GM12878 (cell line): Measurements from ENCODE around the gene TIMM22. TPM values are rescaled to one million over a fixed set of nuclear protein-coding genes. Genes with fewer than 3 reads are reported as not detected.

Source experiments
- BCL11A ChIP-seq: IDR thresholded peaks from 2 replicates; pipeline ENCODE4 v1.6.1; 2011; ENCODE audit warnings: low read depth, low read length
- CBX5 ChIP-seq: sonication (generic); IDR thresholded peaks from 2 replicates; pipeline ENCODE4 v1.6.1; 2016; ENCODE audit warnings: low read depth, moderate library complexity, mild to moderate bottlenecking, inconsistent platforms
- CEBPB ChIP-seq, 2 experiments: fragments of 150-350 bp in 1 of 2; IDR thresholded peaks; 2 replicates each; pipeline ENCODE4 v1.6.1; 2012 to 2014; ENCODE audit warnings: low read depth in 2 of 2, low read length in 2 of 2, borderline replicate concordance in 1 of 2, inconsistent platforms in 1 of 2
- CHD4 ChIP-seq: fragments of 200-600 bp; sonication (generic); IDR thresholded peaks from 2 replicates; pipeline ENCODE4 v1.6.1; 2016; ENCODE audit warnings: mild to moderate bottlenecking
- LARP7 ChIP-seq: fragments of 450-650 bp; IDR thresholded peaks from 2 replicates; pipeline ENCODE4 v1.6.1; 2017; ENCODE audit warnings: mild to moderate bottlenecking
- PKNOX1 ChIP-seq: fragments of 450-650 bp; IDR thresholded peaks from 2 replicates; pipeline ENCODE4 v1.6.1; 2016; ENCODE audit warnings: mild to moderate bottlenecking
- RBBP5 ChIP-seq: fragments of 200-600 bp; sonication (generic); conservative IDR thresholded peaks from 2 replicates; pipeline ENCODE4 v1.6.1; 2016
- RELA ChIP-seq: fragments of 450-650 bp; IDR thresholded peaks from 2 replicates; pipeline ENCODE4 v1.8.0; 2014; ENCODE audit warnings: borderline replicate concordance; ENCODE audit not compliant: partially characterized antibody
- RUNX3 ChIP-seq: IDR thresholded peaks from 2 replicates; pipeline ENCODE4 v1.6.1; 2012; ENCODE audit warnings: low read length, inconsistent platforms
- SMAD5 ChIP-seq: IDR thresholded peaks from 2 replicates; pipeline ENCODE4 v1.6.1; 2016; ENCODE audit warnings: antibody characterized with exemption, low read depth
- SMC3 ChIP-seq: IDR thresholded peaks from 2 replicates; pipeline ENCODE4 v1.6.1; 2011; ENCODE audit warnings: low read length, improper control_type of control experiment, borderline replicate concordance
- SUPT20H ChIP-seq: IDR thresholded peaks from 2 replicates; pipeline ENCODE4 v1.6.1; 2011; ENCODE audit warnings: low read depth, mild to moderate bottlenecking, low read length, moderate library complexity, borderline replicate concordance; ENCODE audit not compliant: control insufficient read depth
- ZNF217 ChIP-seq: fragments of 450-650 bp; IDR thresholded peaks from 2 replicates; pipeline ENCODE4 v1.6.1; 2017; ENCODE audit warnings: antibody characterized with exemption, mild to moderate bottlenecking
- polyA plus RNA-seq, 11 experiments: library from polyadenylated mRNA; depleted of rRNA in 4 of 11; unstranded in 6 of 11; stranded (reverse) in 5 of 11; fragments of >200 nt; fragmentation: Nextera tagmentation in 4 of 11; fragmentation: Illumina TruSeq in 1 of 11; extraction: Ambion mirVana in 4 of 11; extraction: Trizol in 1 of 11; gene quantifications; 1 replicate in 1 of 11; 2 replicates in 10 of 11; pipeline versions ENCODE4 v1.2.1 to v1.2.3, GENCODE V29; 2011 to 2016; ENCODE audit warnings: inconsistent platforms in 2 of 11, missing spikeins in 2 of 11, low read depth in 1 of 11
- total RNA-seq, 4 experiments: library from RNA; depleted of rRNA in 3 of 4; stranded (reverse); fragments of >200 nt in 3 of 4; fragmentation: Illumina TruSeq in 1 of 4; extraction: Trizol in 1 of 4; gene quantifications; 2 replicates each; pipeline versions ENCODE4 v1.2.1 to v1.2.3, GENCODE V29; 2013 to 2021
- TF ChIP-seq, protein P1 (sequence below): fragments of 450-650 bp; IDR thresholded peaks from 2 replicates; pipeline ENCODE4 v1.6.1; 2016; ENCODE audit warnings: mild to moderate bottlenecking, moderate library complexity, borderline replicate concordance
- TF ChIP-seq, protein P2 (sequence below): fragments of 450-650 bp; IDR thresholded peaks from 2 replicates; pipeline ENCODE4 v1.6.1; 2017; ENCODE audit warnings: antibody characterized with exemption, mild to moderate bottlenecking, moderate library complexity

TIMM22 gene
- total and polyA plus RNA-seq, 10 of the 15 experiments (the other 5 are each of a cell fraction or from before 2014, with no cell fraction given): 4.4 to 25.0 (median 10.6) TPM

DNA sequence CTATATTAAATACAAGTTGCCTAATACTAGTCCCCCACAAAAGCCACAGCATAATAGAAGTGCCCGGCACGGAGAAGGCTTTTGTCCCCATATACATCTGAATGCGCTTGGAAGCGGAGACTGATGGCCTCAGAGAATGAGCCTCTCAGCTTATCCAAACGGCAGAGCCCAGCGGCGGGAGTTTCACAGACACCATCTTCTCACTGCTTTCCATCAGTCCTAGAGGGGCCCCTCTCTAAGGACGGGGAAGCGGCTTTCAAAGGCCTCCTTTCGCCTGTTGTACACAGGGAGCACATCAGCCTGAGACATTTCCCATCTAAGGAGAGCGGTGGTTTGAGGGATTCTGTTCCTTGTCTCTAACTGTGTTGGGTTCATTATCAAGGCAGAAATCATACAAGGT lies 34.3 kb upstream of the TIMM22 start (continued):
- TF ChIP-seq, protein P1, sequence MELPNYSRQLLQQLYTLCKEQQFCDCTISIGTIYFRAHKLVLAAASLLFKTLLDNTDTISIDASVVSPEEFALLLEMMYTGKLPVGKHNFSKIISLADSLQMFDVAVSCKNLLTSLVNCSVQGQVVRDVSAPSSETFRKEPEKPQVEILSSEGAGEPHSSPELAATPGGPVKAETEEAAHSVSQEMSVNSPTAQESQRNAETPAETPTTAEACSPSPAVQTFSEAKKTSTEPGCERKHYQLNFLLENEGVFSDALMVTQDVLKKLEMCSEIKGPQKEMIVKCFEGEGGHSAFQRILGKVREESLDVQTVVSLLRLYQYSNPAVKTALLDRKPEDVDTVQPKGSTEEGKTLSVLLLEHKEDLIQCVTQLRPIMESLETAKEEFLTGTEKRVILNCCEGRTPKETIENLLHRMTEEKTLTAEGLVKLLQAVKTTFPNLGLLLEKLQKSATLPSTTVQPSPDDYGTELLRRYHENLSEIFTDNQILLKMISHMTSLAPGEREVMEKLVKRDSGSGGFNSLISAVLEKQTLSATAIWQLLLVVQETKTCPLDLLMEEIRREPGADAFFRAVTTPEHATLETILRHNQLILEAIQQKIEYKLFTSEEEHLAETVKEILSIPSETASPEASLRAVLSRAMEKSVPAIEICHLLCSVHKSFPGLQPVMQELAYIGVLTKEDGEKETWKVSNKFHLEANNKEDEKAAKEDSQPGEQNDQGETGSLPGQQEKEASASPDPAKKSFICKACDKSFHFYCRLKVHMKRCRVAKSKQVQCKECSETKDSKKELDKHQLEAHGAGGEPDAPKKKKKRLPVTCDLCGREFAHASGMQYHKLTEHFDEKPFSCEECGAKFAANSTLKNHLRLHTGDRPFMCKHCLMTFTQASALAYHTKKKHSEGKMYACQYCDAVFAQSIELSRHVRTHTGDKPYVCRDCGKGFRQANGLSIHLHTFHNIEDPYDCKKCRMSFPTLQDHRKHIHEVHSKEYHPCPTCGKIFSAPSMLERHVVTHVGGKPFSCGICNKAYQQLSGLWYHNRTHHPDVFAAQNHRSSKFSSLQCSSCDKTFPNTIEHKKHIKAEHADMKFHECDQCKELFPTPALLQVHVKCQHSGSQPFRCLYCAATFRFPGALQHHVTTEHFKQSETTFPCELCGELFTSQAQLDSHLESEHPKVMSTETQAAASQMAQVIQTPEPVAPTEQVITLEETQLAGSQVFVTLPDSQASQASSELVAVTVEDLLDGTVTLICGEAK: no peak
- TF ChIP-seq RBBP5 (no peak), SMC3 (no peak), RUNX3 (no peak), BCL11A (no peak), SMAD5 (no peak), ZNF217 (no peak), CBX5 (no peak), PKNOX1 (no peak), RELA (no peak), CEBPB (IDR thresholded peaks at IDR 0.05; ENCODE audit: borderline replicate concordance in 1 of 2, low read depth in 2 of 2, low read length in 2 of 2) (no peak), LARP7 (no peak), CHD4 (no peak), SUPT20H (no peak)
- TF ChIP-seq, protein P2, sequence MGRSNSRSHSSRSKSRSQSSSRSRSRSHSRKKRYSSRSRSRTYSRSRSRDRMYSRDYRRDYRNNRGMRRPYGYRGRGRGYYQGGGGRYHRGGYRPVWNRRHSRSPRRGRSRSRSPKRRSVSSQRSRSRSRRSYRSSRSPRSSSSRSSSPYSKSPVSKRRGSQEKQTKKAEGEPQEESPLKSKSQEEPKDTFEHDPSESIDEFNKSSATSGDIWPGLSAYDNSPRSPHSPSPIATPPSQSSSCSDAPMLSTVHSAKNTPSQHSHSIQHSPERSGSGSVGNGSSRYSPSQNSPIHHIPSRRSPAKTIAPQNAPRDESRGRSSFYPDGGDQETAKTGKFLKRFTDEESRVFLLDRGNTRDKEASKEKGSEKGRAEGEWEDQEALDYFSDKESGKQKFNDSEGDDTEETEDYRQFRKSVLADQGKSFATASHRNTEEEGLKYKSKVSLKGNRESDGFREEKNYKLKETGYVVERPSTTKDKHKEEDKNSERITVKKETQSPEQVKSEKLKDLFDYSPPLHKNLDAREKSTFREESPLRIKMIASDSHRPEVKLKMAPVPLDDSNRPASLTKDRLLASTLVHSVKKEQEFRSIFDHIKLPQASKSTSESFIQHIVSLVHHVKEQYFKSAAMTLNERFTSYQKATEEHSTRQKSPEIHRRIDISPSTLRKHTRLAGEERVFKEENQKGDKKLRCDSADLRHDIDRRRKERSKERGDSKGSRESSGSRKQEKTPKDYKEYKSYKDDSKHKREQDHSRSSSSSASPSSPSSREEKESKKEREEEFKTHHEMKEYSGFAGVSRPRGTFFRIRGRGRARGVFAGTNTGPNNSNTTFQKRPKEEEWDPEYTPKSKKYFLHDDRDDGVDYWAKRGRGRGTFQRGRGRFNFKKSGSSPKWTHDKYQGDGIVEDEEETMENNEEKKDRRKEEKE: no peak
